SU-DHL-6 (cell line): Measurements from ENCODE around the gene TMA16.

Experiments used
- H2AFZ ChIP-seq: fragments of 200-600 bp; sonication (generic); 2 replicates; pipeline ENCODE4 v1.6.1; 2014; ENCODE audit warnings: low read depth, mild to moderate bottlenecking, moderate library complexity, mixed read lengths, antibody characterized with exemption, low read length; ENCODE audit not compliant: severe bottlenecking
- H3F3A ChIP-seq: fragments of 200-600 bp; shearing (Covaris generic); 2 replicates; pipeline ENCODE4 v1.6.0; 2016; ENCODE audit warnings: antibody characterized with exemption, mild to moderate bottlenecking; ENCODE audit not compliant: insufficient read depth
- H3K27ac ChIP-seq: fragments of 200-600 bp; sonication (generic); 2 replicates; pipeline ENCODE4 v1.5.1; 2016; ENCODE audit warnings: low read depth, mild to moderate bottlenecking, low read length, moderate library complexity, mixed read lengths
- H3K27me3 ChIP-seq: fragments of 200-600 bp; sonication (generic), shearing (Covaris generic); 2 replicates; pipeline ENCODE4 v1.6.0; 2014; ENCODE audit warnings: mild to moderate bottlenecking, low read length
- H3K36me3 ChIP-seq: fragments of 200-600 bp; sonication (generic); 2 replicates; pipeline ENCODE4 v1.6.1; 2014; ENCODE audit warnings: mild to moderate bottlenecking, low read length, mixed read lengths
- H3K4me2 ChIP-seq: fragments of 300-600, 200-600 bp; shearing (Covaris generic), sonication (generic); 2 replicates; pipeline ENCODE4 v1.6.0; 2014; ENCODE audit warnings: low read length, low read depth, mild to moderate bottlenecking; ENCODE audit not compliant: poor library complexity, severe bottlenecking
- H3K4me3 ChIP-seq: fragments of 200-600 bp; sonication (generic); 2 replicates; pipeline ENCODE4 v1.5.1; 2014; ENCODE audit warnings: antibody characterized with exemption, low read length, mild to moderate bottlenecking, mixed read lengths; ENCODE audit not compliant: insufficient read depth, poor library complexity, severe bottlenecking
- H3K79me2 ChIP-seq: fragments of 200-600 bp; sonication (generic); 2 replicates; pipeline ENCODE4 v1.6.1; 2014; ENCODE audit warnings: mild to moderate bottlenecking, low read length, moderate library complexity; ENCODE audit not compliant: insufficient read depth
- H3K9ac ChIP-seq: fragments of 200-600 bp; sonication (generic); 2 replicates; pipeline ENCODE4 v1.7.0; 2014; ENCODE audit warnings: mild to moderate bottlenecking, low read length
- H3K9me2 ChIP-seq: fragments of 200-600 bp; sonication (generic); replicated peaks from 2 replicates; pipeline ENCODE4 v1.6.1; 2014; ENCODE audit warnings: low read length; ENCODE audit not compliant: insufficient read depth
- H3K9me3 ChIP-seq: fragments of 200-600 bp; sonication (generic); 2 replicates; pipeline ENCODE4 v1.6.1; 2014; ENCODE audit warnings: low read length, mixed read lengths; ENCODE audit not compliant: insufficient read depth
- H4K20me1 ChIP-seq: fragments of 200-600 bp; sonication (generic); 2 replicates; pipeline ENCODE4 v1.6.1; 2014; ENCODE audit warnings: low read depth, mild to moderate bottlenecking, antibody characterized with exemption, low read length, moderate library complexity, mixed read lengths
- EZH2phosphoT487 ChIP-seq: fragments of 200-600 bp; sonication (generic), shearing (Covaris generic); conservative IDR thresholded peaks from 2 replicates; pipeline ENCODE4 v1.6.1; 2018; ENCODE audit warnings: mild to moderate bottlenecking, antibody characterized with exemption, low read length, moderate library complexity, mixed read lengths
- TF ChIP-seq, protein P1 (sequence below): fragments of 200-600 bp; sonication (generic); IDR thresholded peaks from one replicate; pipeline ENCODE4 v1.5.1; 2017; ENCODE audit warnings: antibody characterized with exemption, mild to moderate bottlenecking, low read length, moderate library complexity; ENCODE audit not compliant: insufficient read depth, poor library complexity, severe bottlenecking

Gene TMA16

DNA sequence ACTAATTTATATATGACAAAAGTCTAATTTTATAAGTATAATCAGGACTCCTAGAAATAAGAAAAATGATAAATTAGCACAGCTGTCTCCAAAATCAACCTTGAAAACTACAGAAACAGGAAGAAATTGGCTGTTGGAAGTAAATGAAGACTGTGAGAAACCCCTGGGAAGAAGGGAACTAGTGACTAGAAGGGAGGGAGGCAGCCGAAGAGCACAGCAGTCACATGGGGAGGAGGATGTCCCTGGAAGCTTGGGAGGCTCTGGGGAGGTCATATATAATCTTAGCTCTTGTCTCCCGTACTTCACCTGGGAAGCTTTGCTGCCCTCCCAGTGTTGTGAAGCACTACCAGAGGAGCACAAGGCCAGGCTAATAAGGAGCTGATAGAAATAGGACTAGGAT, 8.9 kb upstream of the TMA16 start:
- no peaks in the 10 kb centered on the region for H3K9me2 ChIP-seq
- H3K27ac ChIP-seq: no peak overlapping the region
- H3K4me2 ChIP-seq: no peak overlapping the region
- H3K36me3 ChIP-seq: no peaks in the 10 kb centered on the region
- no peaks in the 10 kb centered on the region for H4K20me1 ChIP-seq
- no peak overlapping the region for H3K4me3 ChIP-seq
- H3K9me3 ChIP-seq: no peaks in the 10 kb centered on the region
- H3F3A ChIP-seq: no peaks in the 10 kb centered on the region
- H3K79me2 ChIP-seq: no peaks in the 10 kb centered on the region
- no peaks in the 10 kb centered on the region for H3K27me3 ChIP-seq
- TF ChIP-seq EZH2phosphoT487: no peak
- TF ChIP-seq, protein P1, sequence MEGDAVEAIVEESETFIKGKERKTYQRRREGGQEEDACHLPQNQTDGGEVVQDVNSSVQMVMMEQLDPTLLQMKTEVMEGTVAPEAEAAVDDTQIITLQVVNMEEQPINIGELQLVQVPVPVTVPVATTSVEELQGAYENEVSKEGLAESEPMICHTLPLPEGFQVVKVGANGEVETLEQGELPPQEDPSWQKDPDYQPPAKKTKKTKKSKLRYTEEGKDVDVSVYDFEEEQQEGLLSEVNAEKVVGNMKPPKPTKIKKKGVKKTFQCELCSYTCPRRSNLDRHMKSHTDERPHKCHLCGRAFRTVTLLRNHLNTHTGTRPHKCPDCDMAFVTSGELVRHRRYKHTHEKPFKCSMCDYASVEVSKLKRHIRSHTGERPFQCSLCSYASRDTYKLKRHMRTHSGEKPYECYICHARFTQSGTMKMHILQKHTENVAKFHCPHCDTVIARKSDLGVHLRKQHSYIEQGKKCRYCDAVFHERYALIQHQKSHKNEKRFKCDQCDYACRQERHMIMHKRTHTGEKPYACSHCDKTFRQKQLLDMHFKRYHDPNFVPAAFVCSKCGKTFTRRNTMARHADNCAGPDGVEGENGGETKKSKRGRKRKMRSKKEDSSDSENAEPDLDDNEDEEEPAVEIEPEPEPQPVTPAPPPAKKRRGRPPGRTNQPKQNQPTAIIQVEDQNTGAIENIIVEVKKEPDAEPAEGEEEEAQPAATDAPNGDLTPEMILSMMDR: no peak
- H2AFZ ChIP-seq: no peak overlapping the region
- H3K9ac ChIP-seq: no peak overlapping the region

DNA sequence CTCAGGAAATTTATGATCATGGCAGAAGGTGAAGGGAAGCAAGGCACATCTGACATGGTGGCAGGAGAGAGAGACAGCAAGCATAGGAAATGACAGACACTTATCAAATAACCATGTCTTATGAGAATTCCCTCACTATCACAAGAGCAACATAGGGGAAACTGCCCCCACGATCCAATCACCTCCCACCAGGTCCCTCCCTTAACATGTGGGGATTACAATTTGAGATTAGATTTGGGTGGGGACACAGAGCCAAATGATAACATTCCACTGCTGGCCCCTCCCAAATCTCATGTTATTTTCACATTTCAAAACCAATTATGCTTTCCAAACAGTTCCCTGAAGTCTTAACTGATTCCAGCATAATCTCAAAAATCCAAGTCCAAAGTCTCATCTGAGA, 8.2 kb upstream of the TMA16 start:
- H2AFZ ChIP-seq: no peak overlapping the region
- H3K27ac ChIP-seq: no peak overlapping the region
- H3K4me2 ChIP-seq: no peak overlapping the region

DNA sequence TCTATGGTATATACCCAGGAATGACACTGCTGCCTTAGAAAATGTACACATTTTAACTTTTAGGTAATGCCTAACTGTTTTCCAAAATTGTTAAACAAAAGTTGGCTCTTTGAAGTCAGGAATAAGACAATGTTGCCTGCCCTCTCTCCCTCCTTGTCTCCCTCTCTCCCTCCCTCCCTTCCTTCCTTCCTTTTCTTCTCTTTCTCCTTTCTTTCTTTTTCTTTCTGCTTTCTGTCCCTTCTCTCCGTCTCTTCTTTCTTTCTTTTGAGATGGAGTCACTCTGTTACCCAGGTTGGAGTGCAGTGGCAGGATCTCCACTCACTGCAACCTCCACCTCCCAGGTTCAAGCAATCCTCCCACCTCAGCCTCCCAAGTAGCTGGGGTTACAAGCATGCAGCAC, 4.6 kb upstream of the TMA16 start:
- H4K20me1 ChIP-seq: no peaks in the 10 kb centered on the region

More for the DNA sequence above, 8.2 kb upstream of the TMA16 start:
- Histone ChIP-seq H3K9me3 (no peaks in the 10 kb centered on the region), H3F3A (no peaks in the 10 kb centered on the region), H3K79me2 (no peaks in the 10 kb centered on the region), H3K4me3 (no peak overlapping the region), H3K27me3 (no peaks in the 10 kb centered on the region), H3K9ac (no peak overlapping the region), H3K9me2 (no peaks in the 10 kb centered on the region), H4K20me1 (no peaks in the 10 kb centered on the region), H3K36me3 (no peaks in the 10 kb centered on the region)
- TF ChIP-seq EZH2phosphoT487: no peak
- TF ChIP-seq, protein P1: no peak

More for the DNA sequence above, 4.6 kb upstream of the TMA16 start:
- Histone ChIP-seq H2AFZ (no peak overlapping the region), H3K9me2 (no peaks in the 10 kb centered on the region), H3K27me3 (no peaks in the 10 kb centered on the region), H3K27ac (no peak overlapping the region), H3F3A (peaks cover 20% of the 10 kb centered on the region), H3K4me2 (no peak overlapping the region), H3K79me2 (peaks cover 5% of the 10 kb centered on the region), H3K36me3 (no peaks in the 10 kb centered on the region), H3K9ac (no peak overlapping the region), H3K4me3 (no peak overlapping the region), H3K9me3 (no peaks in the 10 kb centered on the region)
- no peak for TF ChIP-seq EZH2phosphoT487
- TF ChIP-seq, protein P1: no peak
